Activated T-helper 9 cell treated with anti-CD3 and anti-CD28 coated beads, Interleukin-2, amount 50 U/mL, for 16 hours (primary cell): ENCODE measurements around the gene CPXM2.

Source experiments
- DNase-seq: peaks from one replicate; pipeline ENCODE4 v3.0.0-alpha.2; 2020; ENCODE audit warnings: low read depth

CPXM2 gene

GRCh38 chr10:123904834-123905409 is 13.3 kb upstream of the CPXM2 start:
- no peak for DNase-seq

DNA sequence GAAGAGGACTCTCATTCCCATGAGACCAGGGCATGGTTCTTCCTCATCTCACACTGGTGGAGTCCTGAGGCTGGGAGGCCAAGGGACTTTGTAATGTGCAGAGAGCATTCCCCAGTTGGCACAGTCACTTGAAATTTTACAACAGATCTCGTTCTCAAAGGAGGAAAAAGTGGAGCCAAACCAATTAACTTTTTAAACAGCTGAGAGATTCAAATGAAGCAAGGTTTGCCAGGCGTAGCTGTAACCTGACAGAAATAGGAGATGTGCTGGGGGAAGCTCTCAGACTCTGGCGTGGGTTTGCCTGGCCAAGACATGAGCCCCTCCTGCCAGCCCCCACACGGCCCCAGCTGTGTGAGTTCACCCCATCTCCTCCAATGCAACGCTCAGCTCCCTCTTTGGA is 12.0 kb upstream of the CPXM2 start:
- DNase-seq, result no peak

DNA sequence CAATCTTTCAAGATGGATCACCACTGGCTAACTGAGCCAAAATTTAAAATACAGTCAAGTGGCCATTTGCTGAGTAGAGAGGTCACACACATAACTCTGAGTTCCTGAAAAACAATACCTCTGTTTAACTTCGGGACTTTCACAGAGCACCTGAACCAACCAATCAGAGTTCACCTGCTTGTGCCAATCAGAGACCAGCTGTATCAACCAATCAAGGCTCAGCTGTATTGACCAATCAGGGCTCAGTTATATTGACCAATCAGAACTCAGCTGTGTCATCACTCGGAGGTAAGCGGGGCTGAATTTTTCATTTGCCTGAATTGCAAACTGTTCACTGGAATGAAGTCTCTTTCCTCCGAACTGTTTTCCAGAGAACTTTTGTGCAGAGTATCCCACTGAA is 10.0 kb upstream of the CPXM2 start:
- no peak for DNase-seq

- no peak for DNase-seq
Measured at GRCh38 chr10:123897146-123897545, 5.5 kb upstream of the CPXM2 start.

- no peak for DNase-seq
Measured at GRCh38 chr10:123896246-123896927, 4.8 kb upstream of the CPXM2 start.

DNA sequence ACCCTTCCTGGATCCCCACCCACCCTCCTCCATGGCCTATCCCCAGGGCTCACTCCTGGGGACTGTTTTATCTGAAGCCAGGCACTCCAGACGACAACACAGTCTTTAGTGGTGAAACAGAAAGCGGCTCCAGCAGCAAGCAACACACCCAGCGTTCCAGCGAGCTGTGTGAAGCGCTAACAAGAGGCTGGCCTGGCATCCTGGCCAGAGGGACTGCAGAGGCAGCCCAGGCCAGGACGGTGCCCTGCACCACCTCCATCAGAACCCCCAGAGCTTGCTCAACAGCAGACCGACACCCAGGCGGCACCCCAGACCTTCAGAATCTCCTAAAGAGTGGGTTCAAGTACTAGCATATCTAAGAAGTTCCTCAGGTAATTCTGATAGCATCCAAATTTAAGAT is 2.0 kb upstream of the CPXM2 start:
- no peak for DNase-seq

- DNase-seq, result no peak
Measured at GRCh38 chr10:123890756-123891143, 857 bp downstream of the CPXM2 start.

- DNase-seq, result no peak
Measured at GRCh38 chr10:123890226-123890625, 1.4 kb downstream of the CPXM2 start.

DNA sequence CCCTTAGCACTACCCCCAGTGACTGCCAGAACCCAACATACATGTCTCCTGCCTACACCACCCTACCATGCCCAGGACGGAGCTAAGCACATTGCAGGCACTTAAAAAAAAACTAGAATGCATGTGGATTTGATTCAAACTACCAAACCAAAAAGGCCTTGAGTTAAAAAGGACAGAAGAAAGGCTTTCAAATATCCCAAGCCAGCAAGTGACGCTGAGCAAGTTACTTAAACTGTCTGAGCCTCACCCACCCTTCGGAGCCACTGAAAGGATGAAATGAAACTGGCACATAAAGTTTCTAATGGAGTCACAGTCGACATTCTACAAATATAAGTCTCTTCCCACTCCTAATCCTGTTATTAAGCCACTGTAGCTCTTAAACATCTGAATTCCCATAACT is 1.8 kb downstream of the CPXM2 start:
- no peak for DNase-seq

DNA sequence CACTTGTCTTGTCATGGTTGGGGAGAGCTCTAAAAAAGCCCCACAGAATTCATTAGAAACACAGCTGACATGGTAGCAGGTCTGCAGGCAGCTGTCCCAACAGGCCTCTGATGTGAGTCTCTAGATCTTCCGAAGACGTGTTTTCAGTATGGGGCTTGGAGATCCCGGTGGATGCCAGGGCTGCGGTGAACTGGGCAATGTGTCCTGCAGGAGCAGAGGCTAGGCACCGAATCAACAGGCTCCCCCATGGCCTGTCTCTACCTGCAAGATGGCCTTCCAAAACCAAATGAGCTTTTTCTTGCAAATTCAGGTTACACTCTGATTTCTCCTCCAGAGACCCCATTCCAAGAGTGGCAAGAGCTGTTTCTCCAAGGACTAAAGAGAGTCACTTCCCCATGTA is 2.9 kb downstream of the CPXM2 start:
- no peak for DNase-seq

DNA sequence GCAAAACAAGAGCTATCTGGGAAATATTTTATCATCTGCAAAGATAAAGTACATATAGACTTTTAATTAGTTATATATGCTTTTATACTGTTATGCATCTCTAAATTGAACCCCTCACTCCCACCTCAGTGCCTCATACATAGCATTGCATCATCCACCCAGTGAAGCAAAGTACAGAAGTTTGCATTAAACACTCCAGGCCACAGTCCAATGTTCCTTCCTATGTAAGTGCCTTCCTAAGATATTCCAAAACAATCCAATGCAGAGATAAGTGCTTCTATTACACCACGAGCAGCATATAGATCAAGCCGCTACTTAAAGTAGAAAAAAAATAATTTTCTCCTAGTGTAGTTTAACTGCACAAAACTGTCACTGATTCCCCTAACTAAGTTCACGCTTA is 3.4 kb downstream of the CPXM2 start:
- DNase-seq, result no peak

DNA sequence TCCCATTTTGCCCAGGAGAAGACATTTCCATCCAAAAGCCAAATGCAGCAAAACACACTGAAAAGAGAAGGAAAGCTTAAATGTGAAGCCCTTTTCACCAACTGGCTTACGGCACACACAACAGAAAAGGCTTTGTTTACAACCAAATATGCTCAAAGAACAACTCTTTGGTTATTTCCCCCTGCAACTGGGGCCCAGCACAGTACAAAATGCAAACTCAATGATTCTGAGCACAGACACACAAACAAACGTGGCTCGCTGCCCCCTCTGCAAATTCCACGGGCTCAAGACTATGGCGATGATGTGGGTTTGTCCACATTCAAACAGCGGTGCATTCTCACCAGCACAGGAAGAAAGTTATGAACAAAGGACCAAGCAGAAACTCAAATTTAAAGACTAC is 5.3 kb downstream of the CPXM2 start:
- no peak for DNase-seq

- no peak for DNase-seq
Measured at GRCh38 chr10:123885406-123886170, 6.0 kb downstream of the CPXM2 start.

DNA sequence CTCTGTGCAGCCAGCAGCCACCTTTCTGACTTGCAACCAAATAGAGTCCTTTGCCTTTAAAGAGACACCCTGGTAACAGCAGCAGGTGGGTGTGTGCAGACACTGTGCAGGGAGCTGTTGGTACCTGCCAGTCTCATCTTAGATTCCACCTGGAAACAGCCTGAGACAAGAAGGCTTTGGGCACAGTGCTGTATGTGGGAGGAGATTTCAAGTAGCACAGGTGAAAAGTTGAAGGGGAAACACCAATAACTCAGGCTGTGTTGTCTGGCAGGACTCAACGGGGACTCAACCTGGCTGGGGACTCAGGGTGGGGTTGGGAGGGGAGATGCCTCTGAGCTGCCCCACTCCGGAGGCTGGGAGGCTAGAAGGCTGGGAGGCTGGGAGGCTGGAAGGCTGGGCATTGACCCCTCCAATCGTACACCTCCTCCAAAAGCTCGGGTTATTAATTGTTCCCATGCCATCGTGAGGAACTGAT is 6.7 kb downstream of the CPXM2 start:
- DNase-seq, result no peak

GRCh38 chr10:123884351-123884906 is 7.2 kb downstream of the CPXM2 start:
- no peak for DNase-seq

GRCh38 chr10:123883673-123884320 is 7.8 kb downstream of the CPXM2 start:
- no peak for DNase-seq

- no peak for DNase-seq
Measured at GRCh38 chr10:123882681-123883445, 8.7 kb downstream of the CPXM2 start.

DNA sequence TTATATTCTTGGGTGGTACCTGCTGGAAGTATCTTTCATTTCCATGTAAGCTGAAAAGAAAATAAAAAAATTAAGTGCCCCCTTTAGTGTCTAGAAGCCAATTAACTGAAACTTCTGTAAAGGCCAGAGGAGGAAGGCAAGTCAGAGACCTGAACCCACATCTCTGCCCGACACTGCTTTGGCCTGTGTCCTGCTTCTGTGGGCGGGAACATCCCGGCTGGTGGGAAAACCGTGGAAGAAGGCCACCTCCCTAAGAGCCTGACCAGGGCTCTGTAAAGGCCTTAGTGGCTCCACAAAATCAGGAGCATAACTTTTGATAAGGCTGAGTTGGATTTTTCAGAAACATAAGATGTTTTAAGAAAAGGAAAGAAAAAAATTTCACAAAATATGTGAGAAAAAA is 9.4 kb downstream of the CPXM2 start:
- DNase-seq, result no peak

GRCh38 chr10:123879606-123880257 is 11.9 kb downstream of the CPXM2 start:
- no peak for DNase-seq

DNA sequence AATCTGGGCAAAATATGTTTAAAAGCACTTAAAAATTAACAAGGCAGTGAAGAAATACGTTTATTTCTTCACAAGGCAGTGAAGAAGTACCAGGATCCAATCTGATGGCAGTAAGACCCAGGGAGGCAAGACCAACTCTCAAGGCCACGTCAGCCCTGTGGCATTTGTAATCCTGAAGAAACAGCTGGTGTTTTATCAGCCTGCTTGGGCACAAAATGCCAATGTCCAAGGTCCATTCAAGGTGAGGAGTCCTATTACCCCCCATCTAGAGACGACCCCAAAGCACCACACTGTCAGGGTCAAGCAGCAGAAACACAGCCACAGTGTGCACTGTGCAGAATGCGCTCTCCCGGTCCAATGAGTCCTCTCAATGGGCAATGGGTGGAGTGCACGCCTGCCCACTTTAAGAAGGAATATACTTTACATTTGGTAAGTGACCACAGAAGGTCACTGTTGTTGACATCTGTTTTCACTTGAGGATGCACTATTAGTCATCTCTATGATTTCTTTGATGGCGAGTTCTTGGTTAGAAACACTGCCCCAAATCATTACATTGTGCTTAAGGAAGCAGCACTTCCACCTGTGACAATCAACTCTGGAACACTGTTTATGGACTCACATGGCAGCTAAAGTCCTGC is 12.8 kb downstream of the CPXM2 start:
- no peak for DNase-seq

- DNase-seq, result no peak
Measured at GRCh38 chr10:123870260-123870659, 21.3 kb downstream of the CPXM2 start.
